ENCODE results near the gene CX3CL1. TPM values are rescaled to one million over a fixed set of nuclear protein-coding genes. Genes with fewer than 3 reads are reported as not detected.
"Not testable (repeated sequence)": the region's sequence is repeated elsewhere in the genome, so short reads cannot be mapped to it uniquely, and the experiment has no call there.

CX3CL1 gene
- total RNA-seq, 1 donor from 2014 or later = 14.6 TPM

GRCh38 chr16:57381791-57382534, 9.7 kb downstream of the CX3CL1 start:
- DNase-seq (ENCODE audit: low spot score) = no peak

- no peak for DNase-seq (ENCODE audit: low spot score)
These were observed 10.4 kb downstream of the CX3CL1 start for GRCh38 chr16:57382535-57383275.

DNA sequence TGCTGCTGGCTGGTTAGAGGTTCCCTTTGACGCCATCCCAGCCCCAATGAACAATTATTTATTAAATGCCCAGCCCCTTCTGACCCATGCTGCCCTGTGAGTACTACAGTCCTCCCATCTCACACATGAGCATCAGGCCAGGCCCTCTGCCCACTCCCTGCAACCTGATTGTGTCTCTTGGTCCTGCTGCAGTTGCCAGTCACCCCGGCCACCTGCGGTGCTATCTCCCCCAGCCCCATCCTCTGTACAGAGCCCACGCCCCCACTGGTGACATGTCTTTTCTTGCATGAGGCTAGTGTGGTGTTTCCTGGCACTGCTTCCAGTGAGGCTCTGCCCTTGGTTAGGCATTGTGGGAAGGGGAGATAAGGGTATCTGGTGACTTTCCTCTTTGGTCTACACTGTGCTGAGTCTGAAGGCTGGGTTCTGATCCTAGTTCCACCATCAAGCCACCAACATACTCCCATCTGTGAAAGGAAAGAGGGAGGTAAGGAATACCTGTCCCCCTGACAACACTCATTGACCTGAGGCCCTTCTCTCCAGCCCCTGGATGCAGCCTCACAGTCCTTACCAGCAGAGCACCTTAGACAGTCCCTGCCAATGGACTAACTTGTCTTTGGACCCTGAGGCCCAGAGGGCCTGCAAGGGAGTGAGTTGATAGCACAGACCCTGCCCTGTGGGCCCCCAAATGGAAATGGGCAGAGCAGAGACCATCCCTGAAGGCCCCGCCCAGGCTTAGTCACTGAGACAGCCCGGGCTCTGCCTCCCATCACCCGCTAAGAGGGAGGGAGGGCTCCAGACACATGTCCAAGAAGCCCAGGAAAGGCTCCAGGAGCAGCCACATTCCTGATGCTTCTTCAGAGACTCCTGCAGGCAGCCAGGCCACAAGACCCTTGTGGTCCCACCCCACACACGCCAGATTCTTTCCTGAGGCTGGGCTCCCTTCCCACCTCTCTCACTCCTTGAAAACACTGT, 11.3 kb downstream of the CX3CL1 start:
- no peak for DNase-seq (ENCODE audit: low spot score)

DNA sequence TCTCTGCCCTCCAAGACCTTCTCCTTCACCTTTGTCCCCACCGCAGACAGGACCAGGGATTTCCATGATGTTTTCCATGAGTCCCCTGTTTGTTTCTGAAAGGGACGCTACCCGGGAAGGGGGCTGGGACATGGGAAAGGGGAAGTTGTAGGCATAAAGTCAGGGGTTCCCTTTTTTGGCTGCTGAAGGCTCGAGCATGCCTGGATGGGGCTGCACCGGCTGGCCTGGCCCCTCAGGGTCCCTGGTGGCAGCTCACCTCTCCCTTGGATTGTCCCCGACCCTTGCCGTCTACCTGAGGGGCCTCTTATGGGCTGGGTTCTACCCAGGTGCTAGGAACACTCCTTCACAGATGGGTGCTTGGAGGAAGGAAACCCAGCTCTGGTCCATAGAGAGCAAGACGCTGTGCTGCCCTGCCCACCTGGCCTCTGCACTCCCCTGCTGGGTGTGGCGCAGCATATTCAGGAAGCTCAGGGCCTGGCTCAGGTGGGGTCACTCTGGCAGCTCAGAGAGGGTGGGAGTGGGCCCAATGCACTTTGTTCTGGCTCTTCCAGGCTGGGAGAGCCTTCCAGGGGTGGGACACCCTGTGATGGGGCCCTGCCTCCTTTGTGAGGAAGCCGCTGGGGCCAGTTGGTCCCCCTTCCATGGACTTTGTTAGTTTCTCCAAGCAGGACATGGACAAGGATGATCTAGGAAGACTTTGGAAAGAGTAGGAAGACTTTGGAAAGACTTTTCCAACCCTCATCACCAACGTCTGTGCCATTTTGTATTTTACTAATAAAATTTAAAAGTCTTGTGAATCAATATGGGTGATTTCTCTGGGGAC, 12.2 kb downstream of the CX3CL1 start:
- no peak for DNase-seq (ENCODE audit: low spot score)

DNA sequence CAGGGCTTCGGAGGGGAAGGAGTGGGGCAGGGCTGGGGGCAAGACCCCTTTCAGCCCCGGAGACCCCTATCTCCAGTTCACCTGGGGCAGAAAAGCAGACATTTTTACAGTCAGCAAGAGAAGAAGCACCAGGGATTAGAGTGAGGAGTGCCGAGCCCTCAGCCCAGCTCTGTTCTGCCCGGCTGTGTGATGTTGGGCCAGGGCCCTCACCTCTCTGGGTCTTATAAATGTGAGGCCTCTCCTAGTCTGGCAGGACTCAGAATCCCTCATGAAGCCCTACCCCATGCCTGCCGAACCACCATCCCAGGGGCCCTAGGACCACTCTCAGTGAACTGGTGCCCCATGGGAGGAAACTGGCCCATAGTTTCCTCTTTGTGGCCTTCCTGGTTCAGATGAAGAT, 12.8 kb downstream of the CX3CL1 start:
- no peak for DNase-seq (ENCODE audit: low spot score)

DNA sequence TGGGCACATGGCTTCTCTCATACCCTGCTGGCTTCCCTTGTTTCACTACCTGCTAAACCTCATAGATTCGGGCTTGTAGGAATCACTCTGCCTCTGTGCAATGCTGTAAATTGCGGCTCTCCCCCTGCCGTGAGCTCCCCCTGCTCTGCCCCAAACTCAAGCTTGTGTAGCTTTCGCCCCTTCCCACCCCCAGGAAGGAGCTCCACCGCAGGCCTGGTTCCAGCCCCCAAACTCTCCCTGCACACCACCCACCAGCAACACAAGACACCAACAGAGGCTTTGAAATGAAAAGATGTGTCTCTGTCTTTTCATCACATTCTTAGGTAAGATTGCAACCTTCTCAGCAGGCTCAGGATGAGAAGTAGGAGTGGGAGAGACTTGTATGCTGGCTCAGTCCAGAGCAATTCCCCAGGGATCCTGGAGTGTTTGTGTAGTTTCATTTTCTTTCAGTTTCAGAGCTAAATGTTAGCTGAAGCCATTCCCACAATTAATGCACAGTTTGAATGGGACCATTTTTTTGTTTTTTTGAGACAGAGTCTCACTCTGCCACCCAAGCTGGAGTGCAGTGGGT, 14.2 kb downstream of the CX3CL1 start:
- DNase-seq (ENCODE audit: low spot score) = no peak

DNA sequence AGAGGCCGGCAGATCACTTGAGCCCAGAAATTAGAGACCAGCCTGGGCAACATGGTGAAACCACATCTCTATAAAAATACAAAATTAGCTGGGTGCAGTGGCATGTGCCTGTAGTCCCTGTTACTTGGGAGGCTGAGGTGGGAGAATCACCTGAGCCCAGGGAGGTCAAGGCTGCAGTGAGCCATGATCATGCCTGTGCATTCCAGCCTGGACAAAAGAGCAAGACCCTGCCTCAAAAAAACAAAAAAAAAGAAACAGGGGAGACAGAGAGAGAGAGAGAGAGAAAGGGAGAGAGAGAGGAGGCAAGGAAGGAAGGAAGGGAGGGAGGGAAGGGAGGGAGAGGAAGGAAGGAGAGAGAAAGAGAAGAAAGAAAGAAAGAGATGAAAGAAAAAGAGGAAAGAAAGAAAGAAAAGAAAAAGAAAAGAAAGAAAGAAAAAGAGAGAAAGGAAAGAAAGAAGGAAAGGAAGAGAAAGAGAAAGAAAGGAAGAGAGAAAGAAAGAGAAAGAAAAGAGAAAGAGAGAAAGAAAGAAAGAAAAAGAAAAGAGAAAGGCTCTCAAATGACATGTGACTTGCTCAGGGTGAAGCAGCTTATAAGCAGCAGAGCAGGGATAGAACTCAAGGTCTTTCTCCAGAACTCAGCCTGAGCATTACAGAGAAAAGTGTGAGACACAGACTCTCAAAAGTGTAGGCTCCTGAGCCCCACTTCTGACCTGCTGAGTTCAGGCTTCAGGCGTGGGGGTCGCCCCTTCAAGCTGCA, 15.5 kb downstream of the CX3CL1 start:
- DNase-seq (ENCODE audit: low spot score) = no peak

GRCh38 chr16:57388359-57389086, 16.2 kb downstream of the CX3CL1 start:
- no peak for DNase-seq (ENCODE audit: low spot score)

DNA sequence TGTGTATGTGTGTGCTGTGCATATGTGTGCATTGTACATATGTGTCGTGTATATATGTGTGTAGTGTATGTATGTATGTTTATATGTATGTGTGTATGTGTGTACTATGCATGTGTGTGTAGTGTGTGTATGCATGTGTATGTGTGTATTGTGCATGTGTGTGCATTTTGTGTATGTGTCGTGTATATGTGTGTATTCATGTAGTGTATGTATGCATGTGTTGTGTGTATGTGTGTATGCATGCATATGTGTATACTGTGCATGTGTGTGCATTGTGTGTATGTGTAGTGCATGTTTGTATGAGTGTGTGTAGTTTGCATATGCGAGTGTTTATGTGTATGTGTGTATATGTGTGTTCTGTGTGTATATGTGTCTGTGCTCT, 16.8 kb downstream of the CX3CL1 start:
- DNase-seq (ENCODE audit: low spot score) = no peak

DNA sequence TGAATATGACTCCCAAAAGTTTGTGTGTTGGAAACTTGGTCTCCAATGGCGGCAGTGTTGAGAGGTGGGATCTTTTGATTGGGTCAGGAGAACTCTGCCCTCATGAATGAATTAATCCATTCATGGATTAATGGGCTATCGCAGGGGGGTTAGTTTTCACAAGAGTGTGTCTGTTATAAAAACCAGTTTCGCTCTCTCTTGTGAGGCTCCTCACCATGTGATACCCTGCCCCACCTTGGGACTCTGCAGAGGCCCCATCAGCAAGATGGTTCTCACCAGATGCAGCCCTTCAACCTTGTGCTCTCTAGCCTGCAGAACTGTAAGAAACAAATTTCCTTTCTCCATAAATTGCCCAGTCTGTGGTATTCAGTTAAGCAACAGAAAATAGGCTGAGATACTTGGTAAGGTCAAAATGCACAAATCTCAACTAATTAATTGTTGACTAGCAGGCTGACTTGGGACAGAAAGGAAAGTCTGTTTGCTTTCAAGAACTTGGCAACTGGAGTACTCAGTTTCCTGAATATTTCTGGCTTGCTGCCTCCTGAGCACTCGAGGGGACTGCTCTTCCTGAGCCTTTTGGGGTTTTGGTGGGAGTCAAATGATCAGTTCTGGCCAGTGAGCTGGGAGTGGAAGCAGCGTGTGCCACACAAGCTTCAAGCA, 18.5 kb downstream of the CX3CL1 start:
- no peak for DNase-seq (ENCODE audit: low spot score)

GRCh38 chr16:57391300-57391699, 19.0 kb downstream of the CX3CL1 start:
- DNase-seq (ENCODE audit: low spot score) = no peak

GRCh38 chr16:57391708-57392107, 19.4 kb downstream of the CX3CL1 start:
- no peak for DNase-seq (ENCODE audit: low spot score)

DNA sequence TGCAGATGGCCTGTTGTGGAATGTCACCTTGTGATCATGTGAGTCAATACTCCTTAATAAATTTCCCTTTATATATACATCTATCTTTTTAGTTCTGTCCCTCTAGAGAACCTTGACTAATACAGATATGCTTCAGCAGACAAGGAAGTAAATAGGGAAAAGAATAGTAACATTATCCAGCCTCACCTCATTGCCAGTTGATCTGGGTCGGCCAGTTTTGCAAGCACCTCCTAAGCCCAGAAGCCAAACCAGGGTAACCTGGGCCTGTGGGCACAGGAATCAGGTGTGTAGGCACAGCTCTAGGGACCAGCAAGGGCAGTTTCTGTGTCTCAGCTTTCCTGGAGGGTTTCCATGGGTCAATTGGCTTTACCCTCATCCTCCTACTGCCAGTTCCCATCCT, 20.4 kb downstream of the CX3CL1 start:
- DNase-seq (ENCODE audit: low spot score) = no peak

GRCh38 chr16:57394444-57394843, 22.2 kb downstream of the CX3CL1 start:
- no peak for DNase-seq (ENCODE audit: low spot score)

GRCh38 chr16:57395026-57395425, 22.7 kb downstream of the CX3CL1 start:
- DNase-seq (ENCODE audit: low spot score) = no peak

- DNase-seq (ENCODE audit: low spot score) = no peak
These were observed 24.5 kb downstream of the CX3CL1 start for GRCh38 chr16:57396786-57397185.

GRCh38 chr16:57397493-57397892, 25.2 kb downstream of the CX3CL1 start:
- not testable (repeated sequence) for DNase-seq (ENCODE audit: low spot score)

GRCh38 chr16:57401943-57402640, 29.8 kb downstream of the CX3CL1 start:
- no peak for DNase-seq (ENCODE audit: low spot score)

Measured in mesenteric fat pad (tissue), 1 donor.